ENCODE data around the gene ZCCHC17.
"Not testable (repeated sequence)": the region's sequence is repeated elsewhere in the genome, so short reads cannot be mapped to it uniquely, and the experiment has no call there.

Gene ZCCHC17

DNA sequence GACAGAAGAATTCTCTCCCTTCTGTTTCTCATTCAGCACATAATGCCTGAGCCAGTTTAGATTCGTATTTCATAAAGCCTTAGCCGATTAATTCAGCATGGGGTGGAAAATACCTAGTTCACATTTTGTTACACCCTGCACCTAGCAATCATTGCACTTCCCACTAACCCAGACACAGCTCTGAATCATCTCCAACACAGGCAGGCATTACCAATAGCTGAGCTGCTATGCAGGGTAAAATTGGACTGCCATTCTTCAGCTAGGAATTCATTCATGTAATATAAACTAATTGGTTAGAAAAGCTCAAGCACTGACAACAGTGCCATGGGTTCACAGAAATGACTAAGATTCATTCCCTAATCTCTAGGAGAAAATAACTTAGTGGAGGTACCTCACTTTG, 30.3 kb upstream of the ZCCHC17 start:
- Histone ChIP-seq H3K27me3 (ENCODE audit: insufficient read depth, poor library complexity, severe bottlenecking) (no peaks in the 10 kb centered on the region), H3K27ac (replicated peaks) (no peak overlapping the region), H3K4me3 (replicated peaks; ENCODE audit: insufficient read depth, low read length) (no peak overlapping the region)
- DNase-seq (ENCODE audit: low read depth in 1 of 2, low spot score in 1 of 2), result no peak
- no peak for TF ChIP-seq GABPA (IDR thresholded peaks at IDR 0.05; ENCODE audit: low read depth)
- no peak for TF ChIP-seq SPI1 (IDR thresholded peaks at IDR 0.05; ENCODE audit: borderline replicate concordance, low read depth)
- TF ChIP-seq, protein P1, sequence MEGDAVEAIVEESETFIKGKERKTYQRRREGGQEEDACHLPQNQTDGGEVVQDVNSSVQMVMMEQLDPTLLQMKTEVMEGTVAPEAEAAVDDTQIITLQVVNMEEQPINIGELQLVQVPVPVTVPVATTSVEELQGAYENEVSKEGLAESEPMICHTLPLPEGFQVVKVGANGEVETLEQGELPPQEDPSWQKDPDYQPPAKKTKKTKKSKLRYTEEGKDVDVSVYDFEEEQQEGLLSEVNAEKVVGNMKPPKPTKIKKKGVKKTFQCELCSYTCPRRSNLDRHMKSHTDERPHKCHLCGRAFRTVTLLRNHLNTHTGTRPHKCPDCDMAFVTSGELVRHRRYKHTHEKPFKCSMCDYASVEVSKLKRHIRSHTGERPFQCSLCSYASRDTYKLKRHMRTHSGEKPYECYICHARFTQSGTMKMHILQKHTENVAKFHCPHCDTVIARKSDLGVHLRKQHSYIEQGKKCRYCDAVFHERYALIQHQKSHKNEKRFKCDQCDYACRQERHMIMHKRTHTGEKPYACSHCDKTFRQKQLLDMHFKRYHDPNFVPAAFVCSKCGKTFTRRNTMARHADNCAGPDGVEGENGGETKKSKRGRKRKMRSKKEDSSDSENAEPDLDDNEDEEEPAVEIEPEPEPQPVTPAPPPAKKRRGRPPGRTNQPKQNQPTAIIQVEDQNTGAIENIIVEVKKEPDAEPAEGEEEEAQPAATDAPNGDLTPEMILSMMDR (IDR thresholded peaks at IDR 0.05; ENCODE audit: insufficient read depth, low read length), result no peak
- no peak for TF ChIP-seq POLR2AphosphoS5 (IDR thresholded peaks at IDR 0.05; ENCODE audit: low read depth)
- TF ChIP-seq, protein P2, sequence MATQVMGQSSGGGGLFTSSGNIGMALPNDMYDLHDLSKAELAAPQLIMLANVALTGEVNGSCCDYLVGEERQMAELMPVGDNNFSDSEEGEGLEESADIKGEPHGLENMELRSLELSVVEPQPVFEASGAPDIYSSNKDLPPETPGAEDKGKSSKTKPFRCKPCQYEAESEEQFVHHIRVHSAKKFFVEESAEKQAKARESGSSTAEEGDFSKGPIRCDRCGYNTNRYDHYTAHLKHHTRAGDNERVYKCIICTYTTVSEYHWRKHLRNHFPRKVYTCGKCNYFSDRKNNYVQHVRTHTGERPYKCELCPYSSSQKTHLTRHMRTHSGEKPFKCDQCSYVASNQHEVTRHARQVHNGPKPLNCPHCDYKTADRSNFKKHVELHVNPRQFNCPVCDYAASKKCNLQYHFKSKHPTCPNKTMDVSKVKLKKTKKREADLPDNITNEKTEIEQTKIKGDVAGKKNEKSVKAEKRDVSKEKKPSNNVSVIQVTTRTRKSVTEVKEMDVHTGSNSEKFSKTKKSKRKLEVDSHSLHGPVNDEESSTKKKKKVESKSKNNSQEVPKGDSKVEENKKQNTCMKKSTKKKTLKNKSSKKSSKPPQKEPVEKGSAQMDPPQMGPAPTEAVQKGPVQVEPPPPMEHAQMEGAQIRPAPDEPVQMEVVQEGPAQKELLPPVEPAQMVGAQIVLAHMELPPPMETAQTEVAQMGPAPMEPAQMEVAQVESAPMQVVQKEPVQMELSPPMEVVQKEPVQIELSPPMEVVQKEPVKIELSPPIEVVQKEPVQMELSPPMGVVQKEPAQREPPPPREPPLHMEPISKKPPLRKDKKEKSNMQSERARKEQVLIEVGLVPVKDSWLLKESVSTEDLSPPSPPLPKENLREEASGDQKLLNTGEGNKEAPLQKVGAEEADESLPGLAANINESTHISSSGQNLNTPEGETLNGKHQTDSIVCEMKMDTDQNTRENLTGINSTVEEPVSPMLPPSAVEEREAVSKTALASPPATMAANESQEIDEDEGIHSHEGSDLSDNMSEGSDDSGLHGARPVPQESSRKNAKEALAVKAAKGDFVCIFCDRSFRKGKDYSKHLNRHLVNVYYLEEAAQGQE (IDR thresholded peaks at IDR 0.05; ENCODE audit: insufficient replicate concordance, low read depth), result no peak

DNA sequence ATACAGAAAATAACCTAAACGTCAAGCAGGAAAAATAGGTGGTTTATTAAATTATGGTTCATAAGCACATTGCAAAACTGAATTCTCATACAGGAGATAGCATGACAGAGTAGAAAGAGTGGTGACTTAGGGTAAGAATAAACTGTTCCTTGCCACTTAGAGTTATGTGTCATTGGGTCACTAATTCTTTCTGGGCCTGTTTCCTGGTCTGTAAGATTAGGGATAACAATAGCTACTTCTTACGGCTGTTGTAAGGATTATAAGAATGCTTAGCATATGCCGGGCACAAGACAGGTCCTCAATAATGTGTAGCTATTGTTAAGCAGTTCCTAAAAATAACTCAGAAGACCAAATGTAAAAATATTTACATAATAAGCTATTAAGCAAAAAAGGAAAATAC, 24.5 kb upstream of the ZCCHC17 start:
- Histone ChIP-seq H3K27ac (replicated peaks) (0 out of 2 replicates have a peak overlapping the region, but pooled peaks have one; percentile 11), H3K27me3 (ENCODE audit: insufficient read depth, poor library complexity, severe bottlenecking) (no peaks in the 10 kb centered on the region), H3K4me3 (replicated peaks; ENCODE audit: insufficient read depth, low read length) (no peak overlapping the region)
- DNase-seq (ENCODE audit: low read depth in 1 of 2, low spot score in 1 of 2), result no peak
- TF ChIP-seq, protein P1 (IDR thresholded peaks at IDR 0.05; ENCODE audit: insufficient read depth, low read length), result no peak
- TF ChIP-seq, protein P2 (IDR thresholded peaks at IDR 0.05; ENCODE audit: insufficient replicate concordance, low read depth), result no peak
- TF ChIP-seq SPI1 (IDR thresholded peaks at IDR 0.05; ENCODE audit: borderline replicate concordance, low read depth) (no peak), GABPA (IDR thresholded peaks at IDR 0.05; ENCODE audit: low read depth) (no peak), POLR2AphosphoS5 (IDR thresholded peaks at IDR 0.05; ENCODE audit: low read depth) (no peak)

DNA sequence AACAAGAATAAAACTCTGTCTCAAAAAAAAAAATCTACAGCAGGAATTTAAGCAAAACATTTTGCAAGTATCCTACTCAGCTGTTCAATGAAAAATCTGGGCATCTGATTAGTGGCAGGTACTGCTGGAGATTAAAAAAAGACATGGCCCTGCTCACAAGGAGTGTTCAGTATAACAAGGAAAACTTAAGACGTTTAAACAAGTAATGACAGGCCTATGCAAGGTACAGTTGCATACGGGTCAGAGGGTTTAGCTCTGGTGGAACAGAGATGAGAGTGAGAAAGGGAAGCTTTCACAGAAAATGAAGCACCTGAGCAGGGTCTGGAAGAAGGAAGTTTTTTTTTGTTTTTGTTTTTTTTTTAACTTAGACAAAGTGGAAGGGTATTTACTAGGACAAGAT, 23.2 kb upstream of the ZCCHC17 start:
- no peak overlapping the region for H3K4me3 ChIP-seq (replicated peaks; ENCODE audit: insufficient read depth, low read length)
- TF ChIP-seq, protein P1 (IDR thresholded peaks at IDR 0.05; ENCODE audit: insufficient read depth, low read length), result no peak
- TF ChIP-seq POLR2AphosphoS5 (IDR thresholded peaks at IDR 0.05; ENCODE audit: low read depth), result no peak
- no peak for TF ChIP-seq GABPA (IDR thresholded peaks at IDR 0.05; ENCODE audit: low read depth)
- TF ChIP-seq, protein P2 (IDR thresholded peaks at IDR 0.05; ENCODE audit: insufficient replicate concordance, low read depth), result no peak
- TF ChIP-seq SPI1 (IDR thresholded peaks at IDR 0.05; ENCODE audit: borderline replicate concordance, low read depth), result no peak
- no peak for DNase-seq (ENCODE audit: low read depth in 1 of 2, low spot score in 1 of 2)
- H3K27ac ChIP-seq (replicated peaks), result no peak overlapping the region
- no peaks in the 10 kb centered on the region for H3K27me3 ChIP-seq (ENCODE audit: insufficient read depth, poor library complexity, severe bottlenecking)

DNA sequence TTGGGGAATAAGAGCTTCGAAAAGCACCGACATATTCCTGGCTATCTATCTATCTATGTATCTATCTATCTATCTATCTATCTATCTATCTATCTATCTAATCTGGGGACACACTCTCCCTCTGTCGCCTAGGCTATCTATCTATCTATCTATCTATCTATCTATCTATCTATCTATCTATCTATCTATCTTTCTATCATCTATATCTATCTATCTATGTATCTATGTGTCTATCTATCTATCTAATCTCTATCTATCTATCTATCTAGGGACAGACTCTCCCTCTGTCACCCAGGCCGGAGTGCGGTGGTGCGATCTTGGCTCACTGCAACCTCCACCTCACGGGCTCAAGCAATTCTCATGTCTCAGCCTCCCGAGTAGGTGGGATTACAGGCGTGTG, 14.4 kb upstream of the ZCCHC17 start:
- not testable (repeated sequence) for H3K27ac ChIP-seq (replicated peaks); H3K4me3 ChIP-seq (replicated peaks; ENCODE audit: insufficient read depth, low read length); DNase-seq (ENCODE audit: low read depth in 1 of 2, low spot score in 1 of 2); H3K27me3 ChIP-seq (ENCODE audit: insufficient read depth, poor library complexity, severe bottlenecking)

DNA sequence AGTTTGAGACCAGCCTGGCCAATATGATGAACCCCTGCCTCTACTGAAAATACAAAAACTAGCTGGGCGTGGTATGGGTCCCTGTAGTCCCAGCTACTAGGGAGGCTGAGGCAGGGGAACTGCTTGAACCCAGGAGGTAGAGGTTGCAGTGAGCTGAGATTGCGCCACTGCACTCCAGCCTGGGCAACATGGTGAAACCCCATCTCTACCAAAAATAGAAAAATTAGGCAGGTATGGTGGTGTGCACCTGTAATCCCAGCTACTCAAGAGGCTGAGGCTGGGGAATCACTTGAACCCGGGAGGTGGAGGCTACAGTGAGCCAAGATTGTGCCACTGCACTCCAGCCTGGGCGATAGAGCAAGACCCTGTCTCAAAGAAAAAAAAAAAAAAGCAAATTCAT, 9.0 kb upstream of the ZCCHC17 start:
- H3K27ac ChIP-seq (replicated peaks); H3K4me3 ChIP-seq (replicated peaks; ENCODE audit: insufficient read depth, low read length); DNase-seq (ENCODE audit: low read depth in 1 of 2, low spot score in 1 of 2); H3K27me3 ChIP-seq (ENCODE audit: insufficient read depth, poor library complexity, severe bottlenecking): not testable (repeated sequence)

Measured in HL-60 (cell line).